ENCODE measurements around the gene ST3GAL5. TPM values are rescaled to one million over a fixed set of nuclear protein-coding genes. Genes with fewer than 3 reads are reported as not detected.

ST3GAL5 gene

Small RNAs within 50 kb of the gene (small RNA-seq; reads per million reads assigned to genes)
- not detected for gene RN7SKP83 (ENCODE audit: insufficient read depth)

All from neuronal stem cell (in vitro differentiated cells).